DLD1 (cell line): ENCODE data around the gene RNF38.
"Not testable (repeated sequence)": the region's sequence is repeated elsewhere in the genome, so short reads cannot be mapped to it uniquely, and the experiment has no call there.

ENCODE experiments used
- in situ Hi-C: cut with HindIII; loops from 2 replicates; pipeline ENCODE4 v1.10.0; 2017; ENCODE audit warnings: low sequenced_read_pairs

The RNF38 gene

GRCh38 chr9:36297798-36298197 lies 102.3 kb downstream of the RNF38 start:
- in situ Hi-C loops: no loop called here

DNA sequence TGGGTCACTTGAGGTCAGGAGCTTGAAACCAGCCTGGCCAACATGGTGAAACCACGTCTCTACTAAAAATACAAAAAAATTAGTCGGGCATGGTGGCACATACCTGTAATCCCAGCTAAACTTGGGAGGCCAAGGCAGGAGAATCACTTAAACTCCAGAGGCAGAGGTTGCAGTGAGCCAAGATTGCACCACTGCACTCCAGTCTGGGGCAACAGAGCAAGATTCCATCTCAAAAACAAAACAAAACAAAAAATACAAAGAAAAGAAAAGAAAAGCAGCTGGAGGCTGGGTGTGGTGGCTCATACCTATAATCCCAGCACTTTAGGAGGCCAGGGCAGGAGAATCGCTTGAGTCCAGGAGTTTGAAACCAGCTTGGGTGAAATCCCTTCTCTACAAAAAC lies 105.1 kb downstream of the RNF38 start:
- in situ Hi-C loops: not testable (repeated sequence)

- in situ Hi-C loops: no loop called here
These were observed 106.2 kb downstream of the RNF38 start for GRCh38 chr9:36293918-36294317.

- in situ Hi-C loops: no loop called here
These were observed 106.9 kb downstream of the RNF38 start for GRCh38 chr9:36293171-36293570.

GRCh38 chr9:36292641-36293040 lies 107.4 kb downstream of the RNF38 start:
- in situ Hi-C loops: no loop called here

DNA sequence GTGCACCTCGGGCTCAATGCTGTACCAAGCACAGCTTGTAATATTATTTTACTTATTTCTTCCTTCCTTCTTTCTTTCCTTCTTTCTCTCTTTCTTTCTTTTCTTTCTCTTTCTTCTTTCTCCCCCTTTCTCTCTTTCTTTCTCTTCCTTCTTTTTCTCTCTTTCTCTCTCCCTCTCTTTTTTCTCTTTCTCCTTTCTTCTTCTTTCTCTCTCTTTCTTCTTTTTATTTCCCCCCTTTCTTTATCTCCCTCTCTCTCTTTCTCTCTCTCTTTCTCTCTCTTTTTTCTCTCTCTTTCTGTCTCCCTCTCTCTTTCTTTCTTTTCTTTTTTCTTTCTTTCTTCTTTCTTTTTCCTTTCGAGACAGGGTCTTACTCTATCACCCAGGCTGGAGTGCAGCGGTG lies 109.1 kb downstream of the RNF38 start:
- in situ Hi-C loops: no loop called here

GRCh38 chr9:36289836-36290435 lies 110.1 kb downstream of the RNF38 start:
- in situ Hi-C loops: no loop called here

DNA sequence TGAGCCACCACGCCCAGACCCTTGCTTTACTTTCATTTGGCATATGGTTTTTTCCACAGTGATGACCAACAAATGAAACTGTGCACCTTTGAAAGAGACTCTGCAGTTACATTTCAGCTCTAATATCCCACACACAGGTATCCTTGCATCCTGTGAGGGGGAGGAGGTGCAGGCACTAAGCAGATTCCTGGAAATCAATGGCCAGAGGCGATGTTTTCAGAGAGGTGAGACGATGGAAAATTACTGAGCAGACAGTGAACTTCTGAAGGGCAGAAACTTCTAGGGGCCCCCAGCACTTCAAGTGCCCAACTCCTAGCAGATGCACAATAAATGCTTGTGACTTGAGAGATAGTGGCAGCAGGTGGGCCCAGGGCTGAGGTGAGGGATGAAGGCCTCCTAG lies 112.0 kb downstream of the RNF38 start:
- in situ Hi-C loops: no loop called here
